Measurements from ENCODE around the gene OR1Q1.
"Not testable (repeated sequence)": the region's sequence is repeated elsewhere in the genome, so short reads cannot be mapped to it uniquely, and the experiment has no call there.

OR1Q1 gene

GRCh38 chr9:122614362-122614761 is at the start of gene OR1Q1:
Gene OR1Q1 (plus strand): TSS chr9:122614738. CDS start chr9:122614738, 0 bp downstream.
- DNase-seq (ENCODE audit: low spot score), result no peak

- no peak for DNase-seq (ENCODE audit: low spot score)
Observed at GRCh38 chr9:122567901-122568300, 46.6 kb upstream of the OR1Q1 start.

- DNase-seq (ENCODE audit: low spot score), result no peak
Observed at GRCh38 chr9:122572456-122572855, 42.1 kb upstream of the OR1Q1 start.

GRCh38 chr9:122579874-122580273 is 34.7 kb upstream of the OR1Q1 start:
- no peak for DNase-seq (ENCODE audit: low spot score)

GRCh38 chr9:122580360-122580759 is 34.2 kb upstream of the OR1Q1 start:
- no peak for DNase-seq (ENCODE audit: low spot score)

- not testable (repeated sequence) for DNase-seq (ENCODE audit: low spot score)
Observed at GRCh38 chr9:122583284-122583683, 31.3 kb upstream of the OR1Q1 start, which contains the start of gene OR1L8. Gene OR1L8 (minus strand): TSS chr9:122583384. CDS start chr9:122568477, 14,907 bp downstream.

- DNase-seq (ENCODE audit: low spot score), result no peak
Observed at GRCh38 chr9:122605691-122606090, 8.8 kb upstream of the OR1Q1 start.

- no peak for DNase-seq (ENCODE audit: low spot score)
Observed at GRCh38 chr9:122606587-122606986, 8.0 kb upstream of the OR1Q1 start.

GRCh38 chr9:122609804-122610203 is 4.7 kb upstream of the OR1Q1 start:
- no peak for DNase-seq (ENCODE audit: low spot score)

GRCh38 chr9:122619996-122620395 is 5.5 kb downstream of the OR1Q1 start:
- DNase-seq (ENCODE audit: low spot score), result no peak

GRCh38 chr9:122642226-122642625 is 27.7 kb downstream of the OR1Q1 start:
- DNase-seq (ENCODE audit: low spot score), result no peak

GRCh38 chr9:122656378-122656777 is 41.8 kb downstream of the OR1Q1 start:
- no peak for DNase-seq (ENCODE audit: low spot score)

- DNase-seq (ENCODE audit: low spot score), result no peak
Observed at GRCh38 chr9:122657527-122657926, 43.0 kb downstream of the OR1Q1 start, which contains the start of gene OR1B1. Gene OR1B1 (minus strand): TSS chr9:122657627.

GRCh38 chr9:122661416-122661815 is 46.9 kb downstream of the OR1Q1 start, which contains the start of gene OR1L1:
Gene OR1L1 (plus strand): TSS chr9:122661716. CDS start chr9:122661716, 0 bp downstream.
- DNase-seq (ENCODE audit: low spot score), result no peak

Measured in CD4-positive, alpha-beta T cell treated with Interleukin-2 at 100 ng/mL for 4 hours (primary cell).